BJ (cell line): Measurements from ENCODE around the gene EDEM2. TPM values are rescaled to one million over a fixed set of nuclear protein-coding genes. Genes with fewer than 3 reads are reported as not detected.

Experiments used
- CTCF ChIA-PET: fragments of 350-600 bp; formaldehyde crosslinking; extraction: SDS; loops from one replicate; lab custom pipeline; 2021; ENCODE audit warnings: antibody characterized with exemption, inconsistent platforms; lab: Yijun Ruan, JAX
- POLR2A ChIA-PET: fragments of 300-600 bp; sonication (Branson Sonifier 250); formaldehyde crosslinking; extraction: SDS; loops from one replicate; lab custom pipeline; 2021; ENCODE audit warnings: antibody characterized with exemption; lab: Charles Lee
- DNase-seq: peaks from one replicate; pipeline ENCODE4 v3.0.0-alpha.2; 2011; ENCODE audit warnings: low read depth
- H3K27me3 ChIP-seq: 2 replicates; pipeline ENCODE4 v1.6.0; 2011; ENCODE audit warnings: low read length; ENCODE audit not compliant: control insufficient read depth, insufficient read depth
- H3K36me3 ChIP-seq: 2 replicates; pipeline ENCODE4 v1.5.1; 2011; ENCODE audit warnings: low read length; ENCODE audit not compliant: control insufficient read depth, insufficient read depth
- H3K4me3 ChIP-seq: 2 replicates; pipeline ENCODE4 v1.5.1; 2011; ENCODE audit warnings: low read depth, mild to moderate bottlenecking, control low read depth, low read length
- CTCF ChIP-seq: IDR thresholded peaks from 2 replicates; pipeline ENCODE4 v1.5.1; 2011; ENCODE audit warnings: low read depth, mild to moderate bottlenecking, control low read depth, inconsistent platforms, low read length, moderate library complexity; ENCODE audit not compliant: insufficient read depth
- polyA plus RNA-seq: library from polyadenylated mRNA; depleted of rRNA; stranded (reverse); fragments of >200 nt; gene quantifications from 2 replicates; pipeline ENCODE4 v1.2.3, GENCODE V29; 2011

EDEM2 gene
- polyA plus RNA-seq, 1 experiment = 24.7 TPM

- DNase-seq = no peak
- peak; percentile 69 for TF ChIP-seq CTCF
- ChIA-PET POLR2A (no interaction called here), CTCF (interaction anchor here (0.6 to 4.1 kb wide), 14 partner anchors 14 to 300 kb away, joined by 3 to 48 read pairs (median 4); partner anchors contain the start of gene PROCR)
- H3K36me3 ChIP-seq = peaks cover 1% of the 10 kb centered on the region
- H3K4me3 ChIP-seq = no peak overlapping the region
- H3K27me3 ChIP-seq = no peaks in the 10 kb centered on the region
Measured at GRCh38 chr20:35145141-35145564, 2.0 kb downstream of the EDEM2 start.

- no peak for TF ChIP-seq CTCF
- ChIA-PET POLR2A (no interaction called here), CTCF (interaction anchor here (0.8 to 4.1 kb wide), 14 partner anchors 14 to 301 kb away, joined by 3 to 48 read pairs (median 4); partner anchors contain the start of gene PROCR)
Measured at GRCh38 chr20:35144694-35145093, 2.4 kb downstream of the EDEM2 start.

GRCh38 chr20:35135867-35136586, 11.1 kb downstream of the EDEM2 start:
- Histone ChIP-seq H3K4me3 (no peak overlapping the region), H3K27me3 (no peaks in the 10 kb centered on the region), H3K36me3 (peaks cover 14% of the 10 kb centered on the region)
- no peak for TF ChIP-seq CTCF
- ChIA-PET POLR2A (no interaction called here), CTCF (interaction anchor here (0.6 kb wide), 1 partner anchor 139 kb away, joined by 3 read pairs; no protein-coding TSS in a partner anchor)
- DNase-seq = no peak

More at GRCh38 chr20:35144694-35145093, 2.4 kb downstream of the EDEM2 start:
- Histone ChIP-seq H3K36me3 (peaks cover 3% of the 10 kb centered on the region), H3K4me3 (no peak overlapping the region), H3K27me3 (no peaks in the 10 kb centered on the region)
- DNase-seq = no peak

GRCh38 chr20:35134880-35135279, 12.3 kb downstream of the EDEM2 start:
- H3K4me3 ChIP-seq = no peak overlapping the region
- no peaks in the 10 kb centered on the region for H3K27me3 ChIP-seq
- no peak for TF ChIP-seq CTCF
- peaks cover 12% of the 10 kb centered on the region for H3K36me3 ChIP-seq
- DNase-seq = no peak
- ChIA-PET CTCF (no interaction called here), POLR2A (no interaction called here)

- H3K4me3 ChIP-seq = no peak overlapping the region
- no peak for DNase-seq
- ChIA-PET CTCF (no interaction called here), POLR2A (no interaction called here)
- H3K36me3 ChIP-seq = peaks cover 12% of the 10 kb centered on the region
- no peak for TF ChIP-seq CTCF
- no peaks in the 10 kb centered on the region for H3K27me3 ChIP-seq
Measured at GRCh38 chr20:35134472-35134871, 12.7 kb downstream of the EDEM2 start.
